NCI-H1417 treated with DMSO at 0.1 percent for 48 hours (cell line): Measurements from ENCODE around the gene PLA2G4D.

Experiments
- DNase-seq: peaks from one replicate; lab custom pipeline; 2025; lab: John Stamatoyannopoulos, UW

Gene PLA2G4D

GRCh38 chr15:42050484-42051255, 43.7 kb downstream of the PLA2G4D start:
- DNase-seq: no peak

DNA sequence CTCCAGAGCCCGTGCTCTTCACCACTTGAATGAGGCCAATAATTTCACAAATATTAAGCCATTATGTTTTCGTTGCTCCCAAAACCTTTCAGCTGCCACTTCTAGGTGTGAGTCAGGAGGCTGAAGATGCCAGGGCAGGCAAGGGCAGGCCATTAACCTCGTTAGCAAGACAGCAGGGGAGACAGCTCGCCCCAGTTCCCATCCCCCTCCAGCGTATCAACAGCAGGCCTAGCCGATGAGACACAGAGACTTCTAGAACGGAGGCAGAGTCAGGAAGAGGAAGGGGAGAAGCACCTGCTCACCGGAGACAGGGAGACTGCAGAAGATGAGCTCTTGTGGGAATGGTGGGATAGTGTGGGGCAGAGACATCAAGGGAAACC, 45.6 kb downstream of the PLA2G4D start:
- no peak for DNase-seq

- no peak for DNase-seq
These were observed 46.1 kb downstream of the PLA2G4D start for GRCh38 chr15:42048080-42048820.

GRCh38 chr15:42046597-42046996, 47.8 kb downstream of the PLA2G4D start:
- no peak for DNase-seq

- no peak for DNase-seq
These were observed 49.1 kb downstream of the PLA2G4D start for GRCh38 chr15:42045211-42045615.

DNA sequence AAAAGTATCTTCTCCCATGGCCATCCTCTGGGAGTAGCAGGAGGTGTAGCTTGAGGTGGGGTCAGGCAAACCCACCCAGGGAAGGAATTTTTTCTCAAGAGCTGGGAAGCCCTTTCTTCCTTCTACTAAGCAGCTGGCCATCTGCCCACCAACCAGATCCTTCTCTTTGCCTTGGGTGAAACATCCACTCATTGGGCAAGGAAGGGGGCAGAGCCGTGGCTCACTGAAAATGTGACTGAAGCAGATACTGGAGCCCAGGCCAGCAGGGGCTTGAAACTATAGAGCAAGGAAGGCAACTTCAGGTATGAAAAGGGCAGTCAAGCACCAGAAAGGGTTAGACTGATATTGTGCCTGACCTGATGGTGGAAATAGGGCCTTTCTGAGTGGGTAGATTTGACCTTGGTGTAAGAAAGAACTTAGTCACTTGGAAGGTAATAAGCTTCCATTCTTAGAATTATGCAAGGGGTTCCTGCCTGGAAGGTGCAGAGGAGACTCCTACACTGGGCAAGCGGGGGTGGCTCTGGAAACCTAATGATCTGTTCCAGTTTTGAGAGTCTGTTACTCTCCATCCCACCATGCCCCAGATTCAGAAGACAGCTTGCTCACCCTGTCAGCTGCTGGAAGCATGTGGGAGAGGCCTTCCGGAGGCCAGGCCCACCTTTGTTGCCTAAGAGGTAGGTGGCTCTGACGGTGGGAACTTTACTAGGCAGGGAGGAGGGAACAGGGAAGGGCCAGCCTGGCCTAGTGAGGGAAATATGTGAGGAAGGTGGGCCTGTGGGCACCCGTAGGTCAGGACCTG, 51.6 kb downstream of the PLA2G4D start:
- no peak for DNase-seq

- DNase-seq: no peak
These were observed 56.0 kb downstream of the PLA2G4D start for GRCh38 chr15:42038401-42038800.

DNA sequence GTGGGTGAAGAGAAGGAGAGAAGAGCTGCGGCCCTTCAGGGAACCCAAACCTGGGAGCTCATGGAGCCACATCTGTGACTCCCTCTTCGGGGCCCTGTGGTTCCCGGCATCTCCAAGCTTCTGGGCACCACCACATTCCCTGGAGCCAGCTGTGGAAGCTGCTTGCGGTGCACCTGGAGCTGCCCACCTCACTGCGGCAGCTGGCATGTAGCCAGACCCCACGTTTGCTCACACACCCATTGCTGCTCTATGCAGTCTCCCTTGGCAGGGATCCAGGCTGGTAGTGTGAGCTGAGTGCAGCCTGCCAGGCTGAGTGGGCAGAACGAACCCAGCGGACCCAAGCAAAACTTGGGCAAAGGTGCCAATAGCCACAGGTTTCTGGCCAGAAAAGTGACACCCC, 56.7 kb downstream of the PLA2G4D start:
- DNase-seq: no peak

- no peak for DNase-seq
These were observed 57.4 kb downstream of the PLA2G4D start for GRCh38 chr15:42036966-42037365.

DNA sequence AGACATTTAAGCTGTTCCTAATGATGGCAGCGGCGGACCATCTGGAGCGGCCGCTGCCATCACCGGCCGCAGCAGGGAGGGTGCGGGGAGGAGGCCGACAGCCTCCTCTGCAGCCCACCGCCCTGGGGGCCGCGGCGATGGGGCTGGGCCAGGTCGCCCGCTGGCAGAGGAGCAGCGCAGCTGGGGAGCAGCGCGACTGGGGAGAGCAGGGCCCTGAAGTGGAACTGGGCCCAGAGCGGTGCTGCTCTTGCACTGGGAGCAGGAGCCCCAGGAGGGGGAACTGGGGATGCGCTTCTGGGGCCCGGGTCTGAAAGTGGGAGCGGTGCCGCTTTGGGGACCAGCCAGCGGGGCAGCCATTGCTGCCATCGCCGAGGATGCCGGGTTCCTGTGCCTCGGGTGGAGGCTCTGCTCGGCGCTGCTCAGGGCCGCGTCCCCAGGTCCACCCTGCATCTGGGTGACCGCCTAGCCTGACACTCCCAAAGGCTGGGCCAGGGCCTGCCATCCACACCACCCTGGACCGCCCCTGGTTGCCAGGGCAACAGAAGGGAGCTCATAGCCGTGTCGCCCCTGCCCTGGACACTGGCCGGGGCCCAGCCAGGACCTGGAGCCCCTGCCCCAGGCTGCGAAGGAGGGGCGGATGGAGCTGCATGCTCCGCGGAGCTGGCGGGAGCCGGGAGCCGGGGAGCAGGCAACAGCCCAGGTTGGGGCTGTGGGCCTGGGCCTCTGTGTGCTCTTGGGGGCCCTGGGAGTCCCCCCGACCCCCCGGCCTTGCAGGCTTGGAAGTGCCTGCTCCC, 58.1 kb downstream of the PLA2G4D start:
- DNase-seq: no peak

DNA sequence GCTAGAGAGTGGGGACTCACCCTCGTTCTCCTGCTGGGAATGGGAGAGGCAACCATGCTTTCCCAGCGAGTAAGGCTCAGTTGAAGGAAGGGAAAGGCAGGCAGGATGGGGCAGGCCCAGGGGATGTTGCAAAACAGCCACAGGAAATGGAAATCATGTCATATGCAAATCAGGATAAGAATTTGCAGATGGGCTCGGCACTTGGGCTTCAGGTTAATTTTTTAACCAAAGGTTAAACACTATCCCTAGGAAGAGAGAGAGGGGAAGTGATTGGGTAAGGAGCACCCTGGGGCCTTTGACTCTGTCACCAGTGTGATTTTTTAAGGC, 59.0 kb downstream of the PLA2G4D start:
- no peak for DNase-seq

- no peak for DNase-seq
These were observed 59.5 kb downstream of the PLA2G4D start for GRCh38 chr15:42034628-42035434.

- no peak for DNase-seq
These were observed 61.0 kb downstream of the PLA2G4D start for GRCh38 chr15:42033214-42033873.

DNA sequence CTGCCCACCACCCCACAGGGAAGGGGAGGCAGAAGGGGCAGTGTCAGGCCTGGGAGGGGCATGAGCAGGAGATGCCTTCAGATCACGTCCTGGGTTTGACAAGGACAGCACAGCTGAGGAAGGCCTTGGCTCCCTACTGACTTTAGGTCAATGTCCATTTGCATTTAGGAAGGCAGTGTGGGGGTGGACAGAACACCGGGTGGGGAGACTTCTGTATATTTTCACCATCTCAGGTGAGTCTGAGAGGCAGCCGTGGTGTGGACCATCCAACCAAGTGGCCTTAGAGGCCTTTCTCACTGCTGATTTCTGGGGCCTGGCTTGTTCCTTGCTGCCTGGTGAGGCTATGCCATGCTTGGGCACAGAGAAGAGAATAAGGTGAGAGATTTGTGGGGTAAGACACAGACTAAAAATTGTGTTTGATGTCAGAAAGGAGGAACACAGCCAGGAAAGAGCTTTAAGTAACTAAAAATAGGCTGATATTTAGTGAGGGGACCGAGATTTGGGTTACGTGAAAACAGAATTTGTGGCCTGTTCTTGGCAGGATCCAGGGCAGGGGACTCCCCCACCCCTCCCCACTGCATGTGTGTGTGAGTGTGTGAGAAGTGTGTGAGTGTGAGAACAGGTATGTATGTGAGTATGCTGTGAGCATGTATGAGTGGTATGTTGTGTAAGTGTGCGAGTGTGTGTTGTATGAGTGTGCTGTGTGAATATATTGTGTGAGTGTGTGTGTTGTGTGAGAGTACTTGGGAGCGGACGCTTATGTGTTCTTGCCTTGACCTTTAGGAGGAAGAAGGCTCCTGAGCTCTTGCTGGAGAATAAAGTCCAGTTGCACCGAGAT, 61.8 kb downstream of the PLA2G4D start:
- no peak for DNase-seq

DNA sequence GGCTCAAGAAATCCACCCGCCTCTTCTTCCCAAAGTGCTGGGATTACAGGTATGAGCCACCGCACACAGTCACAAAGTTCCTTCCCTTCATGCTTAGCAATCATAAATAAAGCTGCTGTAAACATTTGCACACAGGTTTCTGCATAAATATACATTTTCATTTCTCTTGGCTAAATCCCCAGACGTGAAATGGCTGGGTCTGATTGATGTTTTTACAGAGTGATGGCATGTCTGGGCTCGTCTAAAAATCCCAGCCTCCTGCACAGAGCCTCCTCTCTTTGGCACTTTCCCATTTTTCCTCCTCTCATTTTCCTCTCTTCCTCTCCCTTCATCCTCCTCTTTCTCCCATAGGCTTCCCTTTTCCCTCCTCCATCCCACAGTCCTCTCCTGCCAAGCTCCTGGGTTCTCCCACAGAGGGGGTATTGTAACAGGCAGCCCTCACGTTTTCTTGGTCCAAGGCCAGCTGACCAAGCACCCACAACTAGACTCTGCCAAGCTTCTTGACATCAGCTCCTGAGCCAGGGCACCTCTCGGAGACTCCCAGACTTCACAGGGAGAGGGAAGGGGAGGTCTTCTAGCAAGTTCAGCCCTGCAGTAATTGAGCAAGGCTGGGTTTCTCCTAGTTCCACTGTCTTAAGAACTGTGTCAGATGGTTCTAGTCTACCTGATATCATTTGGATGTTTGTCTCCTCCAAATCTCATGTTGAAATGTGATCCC, 63.0 kb downstream of the PLA2G4D start:
- DNase-seq: no peak

GRCh38 chr15:42027521-42027920, 66.8 kb downstream of the PLA2G4D start:
- no peak for DNase-seq

- DNase-seq: no peak
These were observed 70.1 kb downstream of the PLA2G4D start for GRCh38 chr15:42024303-42024702.

DNA sequence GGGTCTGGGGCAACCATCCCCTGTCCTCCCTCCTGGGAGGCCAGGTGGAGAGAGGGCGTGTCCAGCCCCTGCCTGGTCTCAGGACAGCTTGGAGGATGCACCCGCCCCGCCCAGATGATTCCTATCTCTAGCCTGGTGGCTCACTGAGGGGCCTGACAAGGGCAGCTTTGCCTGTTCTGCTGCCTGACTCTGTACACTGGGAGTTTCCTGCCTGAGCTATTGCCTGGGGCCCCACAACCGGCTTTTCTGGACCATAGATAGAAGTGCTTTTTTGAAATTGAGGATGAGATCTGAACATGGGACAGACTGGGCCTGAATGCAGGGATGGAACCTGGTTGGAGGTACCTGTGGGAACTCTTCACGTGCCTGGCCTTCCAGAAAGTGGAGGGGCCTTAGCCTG, 72.8 kb downstream of the PLA2G4D start:
- DNase-seq: no peak

- DNase-seq: no peak
These were observed 73.6 kb downstream of the PLA2G4D start, which contains the start of gene PLA2G4E for GRCh38 chr15:42020713-42021273. Gene PLA2G4E (minus strand): TSS chr15:42021042. CDS start chr15:42021030, 12 bp downstream.
